Upper lobe of right lung (tissue), 1 donor: ENCODE measurements around the gene PLEKHG4. TPM values are rescaled to one million over a fixed set of nuclear protein-coding genes. Genes with fewer than 3 reads are reported as not detected.

Experiments
- ATAC-seq: fragments of 200-7000 bp; cut with Tn5 transposase; one replicate; pipeline ENCODE4 v1.9.1; 2020; ENCODE audit warnings: mild to moderate bottlenecking, moderate library complexity
- DNase-seq: peaks from one replicate; pipeline ENCODE4 v3.0.0-alpha.2; 2020
- H3K27ac ChIP-seq: fragments of 200-600 bp; one replicate; pipeline ENCODE4 v1.8.0; 2022
- H3K27me3 ChIP-seq: fragments of 200-600 bp; one replicate; pipeline ENCODE4 v1.8.0; 2022; ENCODE audit warnings: mild to moderate bottlenecking
- H3K36me3 ChIP-seq: fragments of 200-600 bp; one replicate; pipeline ENCODE4 v1.8.0; 2022
- H3K4me1 ChIP-seq: fragments of 200-600 bp; one replicate; pipeline ENCODE4 v1.8.0; 2022
- H3K4me3 ChIP-seq: fragments of 200-600 bp; one replicate; pipeline ENCODE4 v1.8.0; 2022; ENCODE audit warnings: mild to moderate bottlenecking
- H3K9me3 ChIP-seq: fragments of 200-600 bp; one replicate; pipeline ENCODE4 v1.8.0; 2022
- intact Hi-C: fragments of 100-400 bp; cut with DNase I; formaldehyde crosslinking; loops from one replicate; pipeline ENCODE4 v1.11.0; 2022
- total RNA-seq: library from RNA; stranded (reverse); fragmentation: NEBNext Ultra II Directional; extraction: Animal tissue kit (Norgen Biotek cat#: 25700); gene quantifications from one replicate; pipeline ENCODE4 v1.2.1, GENCODE V29; 2021
- TF ChIP-seq, protein P1 (sequence below): fragments of 200-600 bp; IDR thresholded peaks from one replicate; pipeline ENCODE4 v1.8.0; 2022; ENCODE audit warnings: antibody characterized with exemption
- donor health status: DM: no; HTN: yes; CAD: no; lungs with severe emphysema.

The PLEKHG4 gene
- total RNA-seq, 1 donor from 2014 or later, result 16.2 TPM

DNA sequence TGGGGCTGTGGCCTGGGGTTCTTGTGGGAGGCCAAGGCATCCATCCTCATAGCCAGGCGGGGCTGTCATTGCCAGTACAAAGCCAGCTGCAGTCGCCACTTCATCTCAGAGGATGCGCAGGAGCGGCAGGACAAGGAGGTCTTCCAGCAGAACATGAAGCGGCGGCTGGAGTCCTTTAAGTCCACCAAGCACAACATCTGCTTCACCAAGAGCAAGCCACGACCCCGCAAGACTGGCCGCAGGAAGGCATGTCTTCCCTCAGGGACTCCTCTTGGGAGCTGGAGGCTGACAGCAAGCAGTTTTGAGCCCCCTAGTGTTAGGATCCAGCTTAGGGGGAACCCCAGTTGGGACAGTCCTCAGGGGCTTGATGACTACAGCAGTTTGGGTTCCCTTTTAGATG is 15.1 kb upstream of the PLEKHG4 start:
- Histone ChIP-seq H3K27me3 (no peaks in the 10 kb centered on the region), H3K4me3 (no peak overlapping the region), H3K9me3 (no peaks in the 10 kb centered on the region), H3K36me3 (no peaks in the 10 kb centered on the region), H3K27ac (no peak overlapping the region), H3K4me1 (no peaks in the 10 kb centered on the region)
- intact Hi-C loops, result no loop called here
- DNase-seq, result peak; percentile 47
- no peak for ATAC-seq
- TF ChIP-seq, protein P1, sequence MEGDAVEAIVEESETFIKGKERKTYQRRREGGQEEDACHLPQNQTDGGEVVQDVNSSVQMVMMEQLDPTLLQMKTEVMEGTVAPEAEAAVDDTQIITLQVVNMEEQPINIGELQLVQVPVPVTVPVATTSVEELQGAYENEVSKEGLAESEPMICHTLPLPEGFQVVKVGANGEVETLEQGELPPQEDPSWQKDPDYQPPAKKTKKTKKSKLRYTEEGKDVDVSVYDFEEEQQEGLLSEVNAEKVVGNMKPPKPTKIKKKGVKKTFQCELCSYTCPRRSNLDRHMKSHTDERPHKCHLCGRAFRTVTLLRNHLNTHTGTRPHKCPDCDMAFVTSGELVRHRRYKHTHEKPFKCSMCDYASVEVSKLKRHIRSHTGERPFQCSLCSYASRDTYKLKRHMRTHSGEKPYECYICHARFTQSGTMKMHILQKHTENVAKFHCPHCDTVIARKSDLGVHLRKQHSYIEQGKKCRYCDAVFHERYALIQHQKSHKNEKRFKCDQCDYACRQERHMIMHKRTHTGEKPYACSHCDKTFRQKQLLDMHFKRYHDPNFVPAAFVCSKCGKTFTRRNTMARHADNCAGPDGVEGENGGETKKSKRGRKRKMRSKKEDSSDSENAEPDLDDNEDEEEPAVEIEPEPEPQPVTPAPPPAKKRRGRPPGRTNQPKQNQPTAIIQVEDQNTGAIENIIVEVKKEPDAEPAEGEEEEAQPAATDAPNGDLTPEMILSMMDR, result no peak

DNA sequence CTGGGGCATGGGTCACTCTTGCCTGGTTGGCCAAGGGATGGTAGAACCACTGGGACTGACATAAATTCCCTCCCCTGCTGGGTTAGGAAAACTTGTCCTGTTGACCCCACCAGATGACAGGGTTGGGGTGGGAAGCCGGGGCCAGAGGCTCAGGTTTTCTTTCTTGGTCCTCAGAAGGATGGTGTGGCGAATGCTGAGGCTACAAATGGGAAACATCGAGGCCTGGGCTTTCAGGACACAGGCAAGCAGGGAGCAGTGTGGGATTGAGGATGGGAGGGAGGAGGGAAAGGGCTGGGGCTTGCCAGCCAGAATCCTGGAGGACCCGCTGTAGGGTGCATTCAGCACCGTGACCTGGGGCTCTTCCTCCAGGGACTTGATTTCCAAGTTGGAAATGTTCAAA is 14.5 kb upstream of the PLEKHG4 start:
- peak; percentile 46 for DNase-seq
- no peaks in the 10 kb centered on the region for H3K9me3 ChIP-seq
- H3K4me1 ChIP-seq, result no peaks in the 10 kb centered on the region
- TF ChIP-seq, protein P1, result no peak
- H3K36me3 ChIP-seq, result no peaks in the 10 kb centered on the region
- intact Hi-C loops, result no loop called here
- no peak overlapping the region for H3K27ac ChIP-seq
- ATAC-seq, result no peak
- H3K27me3 ChIP-seq, result no peaks in the 10 kb centered on the region
- no peak overlapping the region for H3K4me3 ChIP-seq

DNA sequence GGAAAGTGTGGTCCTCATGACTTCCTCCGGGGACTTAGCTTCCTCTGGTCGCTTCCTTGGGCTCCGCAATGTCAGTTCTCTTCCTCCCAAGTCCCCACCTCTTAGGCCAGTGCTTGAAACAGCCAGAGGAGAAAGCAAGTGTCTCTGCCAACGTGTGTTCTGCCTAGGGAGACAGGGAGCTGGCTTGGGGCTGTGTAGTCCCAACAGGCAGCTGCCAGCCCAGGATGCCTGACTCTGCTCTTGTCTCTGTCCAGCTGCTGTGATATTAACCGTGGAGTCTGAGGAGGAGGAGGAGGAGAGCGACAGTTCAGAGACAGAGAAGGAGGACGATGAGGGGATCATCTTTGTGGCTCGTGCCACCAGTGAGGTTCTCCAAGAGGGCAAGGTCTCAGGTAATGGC is 13.5 kb upstream of the PLEKHG4 start:
- ATAC-seq, result no peak
- Histone ChIP-seq H3K4me3 (no peak overlapping the region), H3K36me3 (no peaks in the 10 kb centered on the region), H3K9me3 (no peaks in the 10 kb centered on the region), H3K27me3 (no peaks in the 10 kb centered on the region), H3K27ac (no peak overlapping the region), H3K4me1 (no peaks in the 10 kb centered on the region)
- DNase-seq, result peak; percentile 19
- intact Hi-C loops, result no loop called here
- TF ChIP-seq, protein P1, result no peak

DNA sequence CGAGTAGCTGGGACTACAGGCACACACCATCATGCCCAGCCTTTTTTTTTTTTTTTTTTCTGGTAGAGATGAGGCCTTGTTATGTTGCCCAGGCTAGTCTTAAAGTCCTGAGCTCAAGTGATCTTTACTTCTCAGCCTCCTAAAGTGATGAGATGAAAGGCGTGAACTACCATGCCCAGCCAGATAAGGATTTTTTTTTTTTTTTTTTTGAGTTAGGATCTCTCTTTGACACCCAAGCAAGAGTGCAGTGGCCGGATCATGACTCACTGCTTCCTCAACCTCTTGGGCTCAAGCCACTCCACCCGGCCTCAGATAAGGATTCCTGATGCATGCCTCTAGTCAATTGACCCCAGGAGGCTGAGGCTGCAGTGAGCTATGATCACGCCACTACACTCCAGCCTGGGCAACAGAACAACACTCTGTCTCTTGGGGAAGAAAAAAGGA is 11.2 kb upstream of the PLEKHG4 start:
- TF ChIP-seq, protein P1, result no peak
- intact Hi-C loops, result no loop called here
- Histone ChIP-seq H3K36me3 (no peaks in the 10 kb centered on the region), H3K4me1 (no peaks in the 10 kb centered on the region), H3K27ac (no peak overlapping the region), H3K9me3 (no peaks in the 10 kb centered on the region), H3K27me3 (no peaks in the 10 kb centered on the region), H3K4me3 (no peak overlapping the region)
- peak; percentile 85 for ATAC-seq
- DNase-seq, result no peak

DNA sequence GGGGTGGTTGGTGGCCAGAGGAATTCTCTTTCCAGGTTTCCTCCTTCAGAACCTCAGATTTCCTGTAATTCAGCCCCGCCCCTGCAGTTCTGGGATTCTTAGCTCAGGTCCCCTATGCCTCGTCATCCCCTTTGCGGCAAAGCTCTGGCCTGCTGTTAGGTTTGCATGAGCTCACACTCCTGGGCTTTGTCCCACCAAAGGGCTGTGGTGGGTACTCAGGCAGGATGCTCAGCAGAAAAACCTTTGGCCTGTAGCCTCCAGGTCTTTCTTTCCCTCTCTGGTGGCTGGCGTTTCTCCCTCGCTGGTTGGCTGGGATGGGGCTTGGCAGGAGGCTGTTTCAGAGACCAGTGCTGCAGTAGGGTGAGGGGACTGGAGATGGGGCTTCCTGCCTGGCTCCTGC is 9.6 kb upstream of the PLEKHG4 start:
- Histone ChIP-seq H3K27me3 (no peaks in the 10 kb centered on the region), H3K4me3 (no peak overlapping the region), H3K4me1 (no peaks in the 10 kb centered on the region), H3K27ac (no peak overlapping the region), H3K9me3 (no peaks in the 10 kb centered on the region), H3K36me3 (no peaks in the 10 kb centered on the region)
- intact Hi-C loops, result loop anchor here (10.0 kb wide), 1 partner anchor 125 kb away; the partner anchor contains the start of gene TPPP3
- no peak for DNase-seq
- ATAC-seq, result peak; percentile 31
- TF ChIP-seq, protein P1, result no peak

DNA sequence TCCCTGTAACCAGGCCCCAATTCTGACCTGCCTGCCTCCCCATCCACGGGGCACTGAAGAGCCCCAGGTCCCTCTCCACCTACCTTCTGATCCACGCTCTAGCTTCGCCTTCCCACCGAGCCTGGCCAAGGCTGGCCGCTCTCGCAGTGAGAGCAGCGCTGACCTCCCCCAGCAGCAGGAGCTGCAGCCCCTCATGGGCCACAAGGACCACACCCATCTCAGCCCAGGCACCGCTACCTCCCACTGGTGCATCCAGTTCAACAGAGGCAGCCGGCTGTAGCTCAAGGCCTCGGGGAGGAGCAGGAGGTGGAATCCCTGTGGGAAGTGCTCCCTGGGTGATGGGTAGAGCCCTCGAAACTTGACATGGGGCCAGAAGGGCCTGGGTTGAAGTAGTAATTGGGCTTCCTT is 8.4 kb upstream of the PLEKHG4 start:
- TF ChIP-seq, protein P1, result no peak
- DNase-seq (no peak), ATAC-seq (peak; percentile 17)
- H3K27me3 ChIP-seq, result no peaks in the 10 kb centered on the region
- no peaks in the 10 kb centered on the region for H3K9me3 ChIP-seq
- no peaks in the 10 kb centered on the region for H3K4me1 ChIP-seq
- no peak overlapping the region for H3K27ac ChIP-seq
- intact Hi-C loops, result loop anchor here (10.0 kb wide), 1 partner anchor 124 kb away; the partner anchor contains the start of gene TPPP3
- H3K4me3 ChIP-seq, result no peak overlapping the region
- H3K36me3 ChIP-seq, result no peaks in the 10 kb centered on the region
